Transverse colon (tissue), 4 donors: ENCODE measurements around the gene B4GALNT1. TPM values are rescaled to one million over a fixed set of nuclear protein-coding genes. Genes with fewer than 3 reads are reported as not detected.
A peak's percentile ranks its signal among the peaks of the same experiment; 100 is the strongest.

Source experiments
- DNase-seq: peaks from one replicate; pipeline ENCODE4 v3.0.0-alpha.2; 2019
- H3K27ac ChIP-seq, 4 donors: fragments of 200-600 bp; sonication (generic); 2 replicates each; pipeline ENCODE4 v1.5.1; 2016 to 2018; ENCODE audit warnings: inconsistent platforms in 4 of 4
- H3K27me3 ChIP-seq: fragments of 200-600 bp; sonication (generic); 2 replicates; pipeline ENCODE4 v1.5.1; 2017; ENCODE audit warnings: inconsistent platforms
- H3K36me3 ChIP-seq, 4 donors: fragments of 200-600 bp; sonication (generic); 2 replicates each; pipeline ENCODE4 v1.5.1; 2017 to 2019; ENCODE audit warnings: inconsistent platforms in 4 of 4
- H3K4me1 ChIP-seq, 4 donors: fragments of 200-600 bp; sonication (generic); 2 replicates each; pipeline ENCODE4 v1.5.1; 2017 to 2020; ENCODE audit warnings: inconsistent platforms in 4 of 4
- H3K4me3 ChIP-seq, 4 donors: fragments of 200-600 bp; sonication (generic); 1 replicate in 1 of 4; 2 replicates in 3 of 4; pipeline versions ENCODE4 v1.5.1 to v1.6.1; 2017 to 2019; ENCODE audit warnings: inconsistent platforms in 4 of 4
- H3K9me3 ChIP-seq, 2 donors: fragments of 200-600 bp; sonication (generic); 2 replicates each; pipeline ENCODE4 v1.5.1; 2017 to 2019; ENCODE audit warnings: inconsistent platforms in 2 of 2
- EP300 ChIP-seq: sonication (generic); formaldehyde crosslinking; IDR thresholded peaks from one replicate; pipeline ENCODE4 v1.6.1; 2017; ENCODE audit warnings: antibody characterized with exemption, low read depth
- POLR2A ChIP-seq: fragments of 450-650 bp; IDR thresholded peaks from one replicate; pipeline ENCODE4 v1.6.1; 2016; ENCODE audit warnings: antibody characterized with exemption, mild to moderate bottlenecking, moderate library complexity
- POLR2AphosphoS5 ChIP-seq, 3 donors: sonication (generic); formaldehyde crosslinking; IDR thresholded peaks; one replicate each; pipeline ENCODE4 v1.6.1; 2016; ENCODE audit warnings: antibody characterized with exemption in 3 of 3
- WGBS, 2 donors: methylation state at CpG; one replicate each; pipeline ENCODE4 v1.1.5; 2018; ENCODE audit warnings: low coverage in 1 of 2; 5-methylcytosine and 5-hydroxymethylcytosine counted together
- in situ Hi-C, 4 donors: fragments of 200-750 bp; cut with MboI; loops; one replicate each; pipeline versions ENCODE4 v1.15.0 to v1.15.1; 2017; ENCODE audit warnings: low sequenced_read_pairs in 3 of 4, low pct_ligation_motif_present in 1 of 4, low pct_unique_long_range_greater_than_20kb in 1 of 4
- intact Hi-C: fragments of 100-400 bp; cut with DNase I; formaldehyde crosslinking; loops from one replicate; pipeline ENCODE4 v1.15.1; 2023; ENCODE audit warnings: low total_unique reads
- total RNA-seq, 4 donors: library from RNA; depleted of rRNA; stranded (reverse); fragments of >200 nt; gene quantifications; one replicate each; pipeline ENCODE4 v1.1.0, GENCODE V29; 2016
- TF ChIP-seq, protein P1 (sequence below), 5 experiments: fragments of 200-600 bp in 3 of 5; fragments of 450-650 bp in 2 of 5; sonication (generic) in 3 of 5; IDR thresholded peaks; 1 replicate in 2 of 5; 2 replicates in 3 of 5; pipeline ENCODE4 v1.5.1; 2016 to 2017; ENCODE audit warnings: antibody characterized with exemption in 5 of 5, inconsistent platforms in 3 of 5, mild to moderate bottlenecking in 2 of 5, moderate library complexity in 1 of 5

Gene B4GALNT1
- total RNA-seq, 4 donors from 2014 or later, result 0.68 to 6.4 (median 2.1) TPM; not detected in 1

DNA sequence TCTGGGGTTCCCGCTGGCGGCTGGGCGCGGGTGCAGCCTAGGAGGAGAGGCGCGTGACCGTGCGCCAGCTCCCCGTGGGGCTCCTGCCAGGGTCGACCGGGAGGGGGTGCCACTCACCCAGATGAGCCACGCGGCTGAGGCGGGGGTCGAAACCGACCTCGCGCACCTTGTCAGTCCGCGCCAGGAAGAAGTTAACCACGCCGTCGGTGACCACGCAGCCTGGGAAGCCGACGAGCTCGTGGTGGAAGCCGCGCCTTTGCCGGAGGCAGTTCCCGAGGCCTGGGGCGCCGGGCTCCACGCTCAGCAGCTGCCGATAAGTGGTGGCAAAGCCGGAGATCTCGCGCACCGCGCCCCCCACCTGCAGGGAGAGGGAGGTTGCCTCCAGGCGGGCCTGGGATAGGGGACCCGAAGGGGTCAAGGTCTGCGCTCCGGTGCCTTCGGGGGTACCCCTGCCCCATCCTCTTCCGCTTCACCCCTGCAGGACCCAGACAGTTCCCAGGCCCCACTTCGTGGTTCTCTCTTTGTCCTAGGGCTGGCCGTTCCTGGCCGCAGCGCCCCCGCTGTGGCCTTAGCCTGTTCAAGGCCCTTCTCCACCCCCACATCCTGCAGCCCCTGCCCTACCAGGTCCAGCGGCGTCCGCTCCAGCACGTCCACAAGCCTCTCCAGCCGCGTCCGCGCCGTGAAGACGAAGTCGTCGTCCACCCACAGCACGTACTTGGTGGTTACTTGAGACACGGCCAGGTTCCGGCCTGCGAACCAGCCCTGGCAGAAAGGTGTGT lies 5.3 kb downstream of the B4GALNT1 start:
- TF ChIP-seq POLR2A (no peak), POLR2AphosphoS5 (IDR thresholded peaks at IDR 0.05) (no peak), EP300 (no peak)
- TF ChIP-seq, protein P1, sequence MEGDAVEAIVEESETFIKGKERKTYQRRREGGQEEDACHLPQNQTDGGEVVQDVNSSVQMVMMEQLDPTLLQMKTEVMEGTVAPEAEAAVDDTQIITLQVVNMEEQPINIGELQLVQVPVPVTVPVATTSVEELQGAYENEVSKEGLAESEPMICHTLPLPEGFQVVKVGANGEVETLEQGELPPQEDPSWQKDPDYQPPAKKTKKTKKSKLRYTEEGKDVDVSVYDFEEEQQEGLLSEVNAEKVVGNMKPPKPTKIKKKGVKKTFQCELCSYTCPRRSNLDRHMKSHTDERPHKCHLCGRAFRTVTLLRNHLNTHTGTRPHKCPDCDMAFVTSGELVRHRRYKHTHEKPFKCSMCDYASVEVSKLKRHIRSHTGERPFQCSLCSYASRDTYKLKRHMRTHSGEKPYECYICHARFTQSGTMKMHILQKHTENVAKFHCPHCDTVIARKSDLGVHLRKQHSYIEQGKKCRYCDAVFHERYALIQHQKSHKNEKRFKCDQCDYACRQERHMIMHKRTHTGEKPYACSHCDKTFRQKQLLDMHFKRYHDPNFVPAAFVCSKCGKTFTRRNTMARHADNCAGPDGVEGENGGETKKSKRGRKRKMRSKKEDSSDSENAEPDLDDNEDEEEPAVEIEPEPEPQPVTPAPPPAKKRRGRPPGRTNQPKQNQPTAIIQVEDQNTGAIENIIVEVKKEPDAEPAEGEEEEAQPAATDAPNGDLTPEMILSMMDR (IDR thresholded peaks at IDR 0.05), result no peak
- peak overlapping the region in 1 of 4 donors; percentile 6 for H3K4me3 ChIP-seq
- H3K27ac ChIP-seq, result no peak overlapping the region
- intact Hi-C loops (loop anchor here (2.0 kb wide), 1 partner anchor 47 kb away; no protein-coding TSS in a partner anchor), in situ Hi-C loops (loop anchor here in 2 of 4 donors (5.0 to 10.0 kb wide), 3 partner anchors 45 to 160 kb away; no protein-coding TSS in a partner anchor)
- H3K4me1 ChIP-seq, result peaks cover 6 to 18% (median 9%) of the 10 kb centered on the region in 4 donors
- DNase-seq, result no peak
- H3K9me3 ChIP-seq, result no peaks in the 10 kb centered on the region
- WGBS, 2 donors, result 21 to 60% methylated on average over 1 to 58 of the region's 67 CpGs
- no peaks in the 10 kb centered on the region for H3K36me3 ChIP-seq
- H3K27me3 ChIP-seq, result peaks cover 98% of the 10 kb centered on the region

DNA sequence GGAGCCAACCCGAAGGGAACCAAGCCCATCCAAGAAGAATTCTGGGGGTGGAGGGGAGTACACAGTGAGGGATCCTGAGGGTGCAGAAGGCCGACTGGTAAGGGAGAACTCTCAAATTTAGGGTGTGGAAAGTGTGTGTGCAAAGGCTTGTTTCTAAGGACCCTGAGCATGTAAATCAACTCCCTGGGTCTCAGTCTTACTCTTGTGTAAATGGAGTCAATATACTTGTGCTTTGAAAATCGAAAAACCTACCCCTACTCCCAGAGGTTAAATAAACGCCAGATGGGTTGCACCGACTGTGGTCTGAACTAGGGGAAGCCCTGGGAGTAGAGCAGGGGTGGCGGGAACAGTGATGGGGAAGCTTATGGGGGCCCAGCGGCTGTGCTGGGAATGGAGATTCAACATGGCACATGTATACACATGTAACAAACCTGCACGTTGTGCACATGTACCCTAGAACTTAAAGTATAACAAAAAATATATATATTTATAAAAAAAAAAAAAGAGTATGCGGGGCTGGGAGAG lies 6.0 kb downstream of the B4GALNT1 start:
- in situ Hi-C loops (loop anchor here in 2 of 4 donors (5.0 to 10.0 kb wide), 3 partner anchors 45 to 160 kb away; no protein-coding TSS in a partner anchor), intact Hi-C loops (loop anchor here (2.0 kb wide), 1 partner anchor 46 kb away; no protein-coding TSS in a partner anchor)

DNA sequence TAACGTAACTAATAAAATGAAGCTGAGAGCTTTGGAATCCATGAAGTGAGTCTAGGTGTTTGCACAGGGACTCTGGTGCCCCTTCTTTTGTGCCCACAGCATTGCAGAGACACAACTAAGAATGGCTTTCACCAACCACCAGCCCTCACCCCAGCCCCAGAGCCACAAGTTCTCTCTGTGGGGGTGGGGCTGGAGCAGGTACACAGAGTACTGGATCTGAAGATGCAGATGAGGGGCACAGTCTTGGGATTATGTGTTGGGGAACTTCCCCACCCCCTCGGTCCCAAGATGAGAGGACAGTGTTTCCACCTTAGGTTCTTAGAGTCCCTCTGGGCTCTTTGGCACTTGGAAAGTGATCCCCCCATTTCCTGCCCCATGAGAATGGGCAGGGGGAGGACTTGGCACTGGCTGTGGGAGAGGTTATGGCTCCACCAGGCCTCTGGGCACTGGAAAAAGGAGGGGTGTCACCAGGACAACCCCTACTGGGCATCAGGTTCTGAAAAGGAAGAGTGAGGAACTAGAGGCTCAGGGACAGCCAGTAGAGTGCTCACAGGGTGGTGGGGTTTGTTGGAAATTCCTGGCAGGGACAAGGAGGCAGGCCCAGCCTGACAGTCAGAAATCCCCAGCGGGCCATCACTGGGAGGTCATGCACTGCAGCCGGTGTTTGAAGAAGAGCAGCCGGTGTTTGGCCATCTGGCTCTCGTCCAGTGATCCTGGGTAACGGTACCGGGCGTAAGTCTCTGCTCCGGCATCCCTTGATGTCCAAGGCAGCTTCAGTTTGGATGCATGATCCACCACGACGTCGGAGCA lies 6.7 kb downstream of the B4GALNT1 start:
- TF ChIP-seq POLR2AphosphoS5 (IDR thresholded peaks at IDR 0.05), result no peak
- Histone ChIP-seq H3K27me3 (peaks cover 98% of the 10 kb centered on the region), H3K36me3 (no peaks in the 10 kb centered on the region), H3K27ac (no peak overlapping the region), H3K4me3 (no peak overlapping the region), H3K4me1 (peaks cover 0 to 15% (median 5%) of the 10 kb centered on the region in 4 donors), H3K9me3 (no peaks in the 10 kb centered on the region)
- WGBS, 2 donors, result 54% methylated on average over 13 of the region's 13 CpGs; no CpG with 5 or more reads in 1 of the 2 donors
- no peak for DNase-seq
- intact Hi-C loops (loop anchor here (2.0 kb wide), 1 partner anchor 46 kb away; no protein-coding TSS in a partner anchor), in situ Hi-C loops (loop anchor here in 2 of 4 donors (5.0 to 10.0 kb wide), 3 partner anchors 44 to 159 kb away; no protein-coding TSS in a partner anchor)

More for the DNA sequence above, 6.0 kb downstream of the B4GALNT1 start:
- H3K27me3 ChIP-seq, result peaks cover 98% of the 10 kb centered on the region
- no peak overlapping the region for H3K4me3 ChIP-seq
- TF ChIP-seq POLR2AphosphoS5 (IDR thresholded peaks at IDR 0.05) (no peak), POLR2A (no peak), EP300 (no peak)
- TF ChIP-seq, protein P1 (IDR thresholded peaks at IDR 0.05), result no peak
- 18 to 33% methylated on average over 6 to 9 of the region's 9 CpGs for WGBS, 2 donors
- H3K9me3 ChIP-seq, result no peaks in the 10 kb centered on the region
- H3K4me1 ChIP-seq, result peaks cover 0 to 12% (median 2%) of the 10 kb centered on the region in 4 donors
- DNase-seq, result no peak
- no peak overlapping the region for H3K27ac ChIP-seq
- no peaks in the 10 kb centered on the region for H3K36me3 ChIP-seq

DNA sequence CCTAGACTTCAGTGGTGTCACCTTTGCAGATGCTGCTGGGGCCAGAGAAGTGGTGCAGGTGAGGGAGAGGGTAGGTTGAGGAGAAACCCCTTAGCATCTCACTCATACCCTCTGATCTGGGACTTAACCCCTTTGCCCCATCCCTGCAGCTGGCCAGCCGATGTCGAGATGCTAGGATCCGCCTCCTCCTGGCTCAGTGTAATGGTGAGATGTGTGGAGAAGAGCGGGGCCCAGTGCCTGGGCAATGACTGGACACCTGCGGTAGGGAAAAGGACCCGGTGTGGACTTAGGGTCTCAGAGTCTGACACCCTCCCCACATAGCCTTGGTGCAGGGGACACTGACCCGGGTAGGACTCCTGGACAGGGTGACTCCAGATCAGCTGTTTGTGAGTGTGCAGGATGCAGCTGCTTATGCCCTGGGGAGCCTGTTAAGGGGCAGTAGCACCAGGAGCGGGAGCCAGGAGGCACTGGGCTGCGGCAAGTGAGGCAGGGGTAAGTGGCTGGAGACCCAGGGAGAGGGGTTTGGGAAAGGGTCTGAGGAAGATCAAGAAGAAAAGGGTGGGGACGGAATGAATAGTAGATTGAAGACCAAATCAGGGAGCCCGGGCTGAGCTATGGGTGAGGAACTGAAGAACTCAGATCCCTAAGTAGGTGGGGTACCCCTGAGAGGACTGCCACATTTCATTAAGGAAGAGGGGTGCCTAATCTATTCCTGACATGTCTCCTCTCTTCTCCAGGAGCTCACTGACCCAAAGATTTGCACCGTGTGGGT lies 7.6 kb downstream of the B4GALNT1 start:
- H3K27me3 ChIP-seq, result peaks cover 98% of the 10 kb centered on the region
- 58 to 74% methylated on average over 3 to 12 of the region's 12 CpGs for WGBS, 2 donors
- no peak overlapping the region for H3K4me3 ChIP-seq
- intact Hi-C loops, result loop anchor here (2.0 kb wide), 1 partner anchor 45 kb away; no protein-coding TSS in a partner anchor
- TF ChIP-seq POLR2A, result no peak
- no peak for TF ChIP-seq POLR2AphosphoS5 (IDR thresholded peaks at IDR 0.05)
- TF ChIP-seq, protein P1 (IDR thresholded peaks at IDR 0.05), result no peak
- TF ChIP-seq EP300, result no peak
- no peaks in the 10 kb centered on the region for H3K36me3 ChIP-seq
- in situ Hi-C loops, result loop anchor here in 2 of 4 donors (5.0 to 10.0 kb wide), 3 partner anchors 43 to 158 kb away; no protein-coding TSS in a partner anchor
- DNase-seq, result no peak
- no peaks in the 10 kb centered on the region for H3K9me3 ChIP-seq
- H3K4me1 ChIP-seq, result peaks cover 0 to 23% (median 10%) of the 10 kb centered on the region in 4 donors
- H3K27ac ChIP-seq, result no peak overlapping the region
